BE2C (cell line): Measurements from ENCODE around the gene PPA1. TPM values are rescaled to one million over a fixed set of nuclear protein-coding genes. Genes with fewer than 3 reads are reported as not detected.
A peak's percentile ranks its signal among the peaks of the same experiment; 100 is the strongest.

Source experiments
- DNase-seq: peaks from one replicate; pipeline ENCODE4 v3.0.0-alpha.2; 2020
- H3K27me3 ChIP-seq: fragments of 250-450 bp; sonication (Bioruptor Pico); 2 replicates; pipeline ENCODE4 v1.5.1; 2020; ENCODE audit warnings: mild to moderate bottlenecking
- H3K36me3 ChIP-seq: fragments of 250-450 bp; sonication (Bioruptor Pico); 2 replicates; pipeline ENCODE4 v1.5.1; 2020; ENCODE audit warnings: mild to moderate bottlenecking
- H3K4me1 ChIP-seq: fragments of 250-450 bp; sonication (Bioruptor Pico); 2 replicates; pipeline ENCODE4 v1.5.1; 2020
- H3K4me3 ChIP-seq: 2 replicates; pipeline ENCODE4 v1.5.1; 2011; ENCODE audit warnings: low read depth, low read length
- H3K9me3 ChIP-seq: fragments of 250-450 bp; sonication (Bioruptor Pico); 2 replicates; pipeline ENCODE4 v1.5.1; 2020
- polyA plus RNA-seq: library from polyadenylated mRNA; unstranded; fragments of >200 nt; gene quantifications from one replicate; pipeline ENCODE4 v1.2.1, GENCODE V29; 2012; ENCODE audit warnings: low read depth, missing spikeins; ENCODE audit not compliant: insufficient read length, insufficient read depth
- TF ChIP-seq, protein P1 (sequence below): IDR thresholded peaks from 2 replicates; pipeline ENCODE4 v1.5.1; 2012; ENCODE audit warnings: mild to moderate bottlenecking, low read depth, low read length

Gene PPA1
- polyA plus RNA-seq: 158 TPM

DNA sequence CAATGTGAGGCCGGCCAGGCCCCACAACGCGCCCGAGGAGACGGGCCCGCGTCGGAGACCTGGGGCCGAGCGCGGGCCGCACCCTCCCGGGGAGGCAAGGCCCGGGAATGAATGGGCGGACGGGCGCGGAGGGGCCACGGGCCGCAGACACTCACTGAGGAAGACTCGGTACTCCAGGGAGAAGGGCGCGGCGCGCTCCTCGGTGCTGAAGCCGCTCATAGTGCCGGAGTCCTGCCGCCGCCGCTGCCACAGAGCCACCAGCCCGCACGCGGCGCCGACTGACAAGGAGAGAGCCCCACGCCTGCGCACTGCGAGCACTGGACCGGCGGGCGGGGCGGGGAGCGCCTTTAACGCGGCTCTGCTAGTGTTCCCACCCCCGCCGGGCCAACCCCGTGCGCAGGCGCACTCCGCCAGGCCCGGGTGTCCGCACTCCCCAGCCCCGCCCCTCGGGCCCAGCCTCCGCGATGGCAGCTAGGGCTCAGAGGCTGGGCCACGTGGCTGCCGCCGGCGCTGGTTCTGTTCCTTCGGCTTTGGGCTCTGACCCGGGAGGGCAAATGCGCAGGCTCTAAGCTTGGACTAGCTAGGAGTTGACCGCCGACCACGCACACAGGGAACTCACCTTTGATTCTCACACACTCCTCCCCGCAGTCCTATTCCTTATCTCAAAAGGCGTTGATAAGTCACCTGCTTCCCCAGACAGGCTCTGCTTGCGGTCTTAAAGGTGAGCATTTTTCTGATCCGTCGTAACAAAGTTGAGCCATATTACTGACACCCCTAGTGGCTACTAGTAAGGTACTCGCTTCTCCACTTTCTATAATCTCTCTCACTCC is at the start of gene PPA1:
PPA1 (minus strand) TSS at position 321 of the 830 bp plus-strand sequence; CDS start at position 219, 102 bp downstream.
- H3K4me3 ChIP-seq: peak within 1 kb of the TSS; percentile 99
- peaks cover 25% of the 10 kb centered on the region for H3K36me3 ChIP-seq
- H3K27me3 ChIP-seq: no peaks in the 10 kb centered on the region
- H3K9me3 ChIP-seq: no peaks in the 10 kb centered on the region
- no peaks in the 10 kb centered on the region; the same call in 1 of the 2 replicates for H3K4me1 ChIP-seq
- peak; percentile 99 for DNase-seq
- TF ChIP-seq, protein P1, sequence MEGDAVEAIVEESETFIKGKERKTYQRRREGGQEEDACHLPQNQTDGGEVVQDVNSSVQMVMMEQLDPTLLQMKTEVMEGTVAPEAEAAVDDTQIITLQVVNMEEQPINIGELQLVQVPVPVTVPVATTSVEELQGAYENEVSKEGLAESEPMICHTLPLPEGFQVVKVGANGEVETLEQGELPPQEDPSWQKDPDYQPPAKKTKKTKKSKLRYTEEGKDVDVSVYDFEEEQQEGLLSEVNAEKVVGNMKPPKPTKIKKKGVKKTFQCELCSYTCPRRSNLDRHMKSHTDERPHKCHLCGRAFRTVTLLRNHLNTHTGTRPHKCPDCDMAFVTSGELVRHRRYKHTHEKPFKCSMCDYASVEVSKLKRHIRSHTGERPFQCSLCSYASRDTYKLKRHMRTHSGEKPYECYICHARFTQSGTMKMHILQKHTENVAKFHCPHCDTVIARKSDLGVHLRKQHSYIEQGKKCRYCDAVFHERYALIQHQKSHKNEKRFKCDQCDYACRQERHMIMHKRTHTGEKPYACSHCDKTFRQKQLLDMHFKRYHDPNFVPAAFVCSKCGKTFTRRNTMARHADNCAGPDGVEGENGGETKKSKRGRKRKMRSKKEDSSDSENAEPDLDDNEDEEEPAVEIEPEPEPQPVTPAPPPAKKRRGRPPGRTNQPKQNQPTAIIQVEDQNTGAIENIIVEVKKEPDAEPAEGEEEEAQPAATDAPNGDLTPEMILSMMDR: peak; percentile 35

DNA sequence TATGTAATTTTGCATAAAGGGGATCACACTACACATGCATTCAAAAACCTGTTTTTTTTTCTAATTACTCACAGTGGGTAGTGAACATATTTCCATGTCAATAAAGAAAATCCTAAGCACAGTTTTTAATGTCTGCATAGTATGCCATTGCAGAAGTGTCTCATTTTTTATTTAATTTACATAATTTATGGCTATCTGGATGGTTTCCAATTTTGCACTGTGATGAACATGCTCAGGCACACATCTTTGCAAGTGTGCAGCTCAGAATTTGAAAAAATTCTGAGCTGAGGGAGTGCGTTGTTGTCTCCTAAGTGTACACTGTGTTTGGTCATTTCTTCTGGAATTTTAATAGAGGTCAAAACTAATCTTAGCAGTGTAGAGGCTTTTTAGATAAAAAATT is 48.4 kb upstream of the PPA1 start:
- H3K27me3 ChIP-seq: peaks cover 31% of the 10 kb centered on the region
- TF ChIP-seq, protein P1: no peak
- H3K4me3 ChIP-seq: no peak overlapping the region
- H3K9me3 ChIP-seq: peaks cover 6% of the 10 kb centered on the region; the same call in 1 of the 2 replicates
- DNase-seq: no peak
- H3K4me1 ChIP-seq: no peaks in the 10 kb centered on the region
- no peaks in the 10 kb centered on the region for H3K36me3 ChIP-seq

DNA sequence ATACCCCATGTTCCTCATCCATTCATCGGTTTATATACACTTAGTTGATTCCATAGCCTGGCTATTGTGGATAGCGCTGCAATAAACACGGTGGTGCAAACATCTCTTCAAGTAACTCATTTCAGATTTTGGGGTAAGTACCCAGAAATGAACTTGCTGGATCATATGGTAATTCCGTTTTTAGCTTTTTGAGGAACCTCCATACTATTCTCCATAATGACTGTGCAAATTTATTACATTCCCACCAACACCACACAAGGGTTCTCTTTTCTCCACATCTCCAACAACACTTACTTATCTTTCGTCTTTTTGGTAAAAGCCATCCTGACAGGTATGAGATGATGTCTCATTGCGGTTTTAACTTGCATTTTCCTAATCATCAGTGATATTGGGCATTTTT is 46.9 kb upstream of the PPA1 start:
- TF ChIP-seq, protein P1: no peak

DNA sequence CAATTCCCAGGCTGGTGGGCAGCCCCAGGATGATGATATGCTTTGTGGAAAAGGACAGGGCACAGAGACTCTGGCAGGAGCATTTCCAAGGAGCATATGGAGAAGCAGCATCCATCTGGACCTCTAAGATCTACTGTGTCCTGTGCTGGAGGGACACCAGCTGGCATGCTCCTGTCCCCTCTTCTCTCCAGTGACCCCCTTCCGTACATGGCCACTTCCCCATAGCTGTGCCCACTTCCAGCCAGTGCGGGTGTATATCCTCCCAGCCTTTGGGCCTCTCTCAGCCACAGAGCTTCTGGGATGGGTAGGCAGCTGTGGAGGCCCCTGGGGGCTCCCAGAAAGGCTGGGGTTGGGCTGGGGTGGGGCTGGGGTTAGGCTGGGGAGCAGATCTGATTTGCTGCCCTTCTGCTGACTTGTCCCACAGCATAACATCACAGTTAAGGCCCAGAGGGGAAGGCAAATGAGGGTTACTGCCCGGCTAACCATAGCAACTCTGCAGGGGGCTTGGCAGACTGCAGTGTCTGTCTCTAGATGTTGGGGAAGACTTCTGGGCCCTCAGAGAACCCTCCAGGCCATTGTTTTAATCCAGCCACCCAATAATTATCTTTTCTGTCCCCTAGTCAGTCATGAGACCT is 44.3 kb upstream of the PPA1 start:
- H3K9me3 ChIP-seq: no peaks in the 10 kb centered on the region; the same call in 1 of the 2 replicates
- no peak for DNase-seq
- no peaks in the 10 kb centered on the region for H3K36me3 ChIP-seq
- TF ChIP-seq, protein P1: no peak
- no peaks in the 10 kb centered on the region for H3K4me1 ChIP-seq
- H3K4me3 ChIP-seq: no peak overlapping the region
- H3K27me3 ChIP-seq: peaks cover 9% of the 10 kb centered on the region

More for the DNA sequence above, 46.9 kb upstream of the PPA1 start:
- Histone ChIP-seq H3K36me3 (no peaks in the 10 kb centered on the region), H3K4me1 (no peaks in the 10 kb centered on the region), H3K27me3 (peaks cover 31% of the 10 kb centered on the region), H3K4me3 (no peak overlapping the region), H3K9me3 (peaks cover 6% of the 10 kb centered on the region; the same call in 1 of the 2 replicates)
- DNase-seq: no peak

DNA sequence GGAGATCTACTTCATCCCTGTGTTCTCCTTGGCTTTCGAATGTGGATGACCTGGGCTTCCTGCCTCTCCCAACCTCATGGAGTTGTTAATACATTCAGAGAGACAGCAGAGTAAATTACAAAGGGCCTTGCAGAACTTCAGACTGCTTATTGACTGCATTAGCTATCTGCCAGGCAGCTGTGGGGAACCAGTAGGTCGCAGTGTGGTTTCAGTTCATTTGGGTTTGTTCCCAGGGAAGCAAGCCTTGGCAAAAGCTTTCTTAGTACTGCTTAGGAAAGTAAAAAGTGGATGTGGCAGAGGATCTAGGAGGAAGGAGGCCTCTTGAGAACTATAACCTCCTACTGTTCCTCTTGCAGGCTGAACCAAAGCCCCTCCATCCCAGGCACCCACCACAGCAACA is 41.4 kb upstream of the PPA1 start:
- TF ChIP-seq, protein P1: no peak

More for the DNA sequence above, 41.4 kb upstream of the PPA1 start:
- no peak for DNase-seq
- H3K9me3 ChIP-seq: no peaks in the 10 kb centered on the region; the same call in 1 of the 2 replicates
- H3K4me3 ChIP-seq: no peak overlapping the region
- no peaks in the 10 kb centered on the region; the same call in 1 of the 2 replicates for H3K4me1 ChIP-seq
- no peaks in the 10 kb centered on the region for H3K36me3 ChIP-seq
- H3K27me3 ChIP-seq: no peaks in the 10 kb centered on the region
